ENCODE data around the gene LPXN. TPM values are rescaled to one million over a fixed set of nuclear protein-coding genes. Genes with fewer than 3 reads are reported as not detected.

Gene LPXN
- total RNA-seq, 6 experiments from 2014 or later, result 51.0 to 154 (median 119) TPM

GRCh38 chr11:58592760-58593472, 17.3 kb upstream of the LPXN start:
- H3K4me3 Mint-ChIP-seq, result no peak overlapping the region
- H3K9me3 Mint-ChIP-seq, result no peaks in the 10 kb centered on the region
- peaks cover 17% of the 10 kb centered on the region for H3K36me3 Mint-ChIP-seq (ENCODE audit: low read depth)
- no peaks in the 10 kb centered on the region for H3K27me3 Mint-ChIP-seq (ENCODE audit: insufficient read depth)
- H3K27ac Mint-ChIP-seq, result no peak overlapping the region
- H3K4me1 Mint-ChIP-seq (ENCODE audit: low read depth), result peaks cover 53% of the 10 kb centered on the region
- TF ChIP-seq, protein P1, sequence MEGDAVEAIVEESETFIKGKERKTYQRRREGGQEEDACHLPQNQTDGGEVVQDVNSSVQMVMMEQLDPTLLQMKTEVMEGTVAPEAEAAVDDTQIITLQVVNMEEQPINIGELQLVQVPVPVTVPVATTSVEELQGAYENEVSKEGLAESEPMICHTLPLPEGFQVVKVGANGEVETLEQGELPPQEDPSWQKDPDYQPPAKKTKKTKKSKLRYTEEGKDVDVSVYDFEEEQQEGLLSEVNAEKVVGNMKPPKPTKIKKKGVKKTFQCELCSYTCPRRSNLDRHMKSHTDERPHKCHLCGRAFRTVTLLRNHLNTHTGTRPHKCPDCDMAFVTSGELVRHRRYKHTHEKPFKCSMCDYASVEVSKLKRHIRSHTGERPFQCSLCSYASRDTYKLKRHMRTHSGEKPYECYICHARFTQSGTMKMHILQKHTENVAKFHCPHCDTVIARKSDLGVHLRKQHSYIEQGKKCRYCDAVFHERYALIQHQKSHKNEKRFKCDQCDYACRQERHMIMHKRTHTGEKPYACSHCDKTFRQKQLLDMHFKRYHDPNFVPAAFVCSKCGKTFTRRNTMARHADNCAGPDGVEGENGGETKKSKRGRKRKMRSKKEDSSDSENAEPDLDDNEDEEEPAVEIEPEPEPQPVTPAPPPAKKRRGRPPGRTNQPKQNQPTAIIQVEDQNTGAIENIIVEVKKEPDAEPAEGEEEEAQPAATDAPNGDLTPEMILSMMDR (IDR thresholded peaks at IDR 0.05), result no peak
- no peak for DNase-seq

- Mint-ChIP-seq H3K36me3 (ENCODE audit: low read depth) (peaks cover 15% of the 10 kb centered on the region), H3K4me3 (no peak overlapping the region), H3K27me3 (ENCODE audit: insufficient read depth) (no peaks in the 10 kb centered on the region), H3K27ac (no peak overlapping the region), H3K9me3 (no peaks in the 10 kb centered on the region), H3K4me1 (ENCODE audit: low read depth) (peaks cover 52% of the 10 kb centered on the region)
- no peak for DNase-seq
- TF ChIP-seq, protein P1 (IDR thresholded peaks at IDR 0.05), result no peak
These were observed 16.0 kb upstream of the LPXN start for GRCh38 chr11:58591659-58592058.

DNA sequence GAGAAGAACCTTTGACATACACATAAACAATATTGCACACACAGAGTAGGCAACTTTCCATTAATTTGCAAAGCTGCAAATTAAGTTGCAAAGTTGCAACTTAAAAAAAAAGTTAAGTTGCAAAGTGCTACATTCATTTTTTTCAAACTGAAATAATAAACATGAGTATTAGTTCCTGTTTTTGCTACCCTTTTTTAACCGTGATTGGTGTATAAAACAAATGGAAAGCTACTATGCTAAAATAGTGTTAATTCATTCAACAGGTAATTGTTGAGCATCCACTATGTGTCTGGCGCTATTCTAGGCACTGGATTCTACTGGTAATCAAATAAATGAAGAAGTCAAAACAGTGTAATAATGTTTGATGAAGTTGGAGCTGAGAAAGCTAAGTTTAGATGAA, 11.3 kb upstream of the LPXN start:
- H3K27me3 Mint-ChIP-seq (ENCODE audit: insufficient read depth), result no peaks in the 10 kb centered on the region
- TF ChIP-seq, protein P1 (IDR thresholded peaks at IDR 0.05), result no peak

GRCh38 chr11:58582437-58582836, 6.8 kb upstream of the LPXN start:
- Mint-ChIP-seq H3K4me3 (peak overlapping the region; percentile 98), H3K9me3 (no peaks in the 10 kb centered on the region)
- TF ChIP-seq, protein P1 (IDR thresholded peaks at IDR 0.05), result no peak

More for the DNA sequence above, 11.3 kb upstream of the LPXN start:
- no peaks in the 10 kb centered on the region for H3K9me3 Mint-ChIP-seq
- no peak overlapping the region; the same call in 1 of the 2 replicates for H3K27ac Mint-ChIP-seq
- H3K36me3 Mint-ChIP-seq (ENCODE audit: low read depth), result peaks cover 16% of the 10 kb centered on the region
- DNase-seq, result no peak
- H3K4me1 Mint-ChIP-seq (ENCODE audit: low read depth), result peaks cover 33% of the 10 kb centered on the region
- H3K4me3 Mint-ChIP-seq, result no peak overlapping the region

DNA sequence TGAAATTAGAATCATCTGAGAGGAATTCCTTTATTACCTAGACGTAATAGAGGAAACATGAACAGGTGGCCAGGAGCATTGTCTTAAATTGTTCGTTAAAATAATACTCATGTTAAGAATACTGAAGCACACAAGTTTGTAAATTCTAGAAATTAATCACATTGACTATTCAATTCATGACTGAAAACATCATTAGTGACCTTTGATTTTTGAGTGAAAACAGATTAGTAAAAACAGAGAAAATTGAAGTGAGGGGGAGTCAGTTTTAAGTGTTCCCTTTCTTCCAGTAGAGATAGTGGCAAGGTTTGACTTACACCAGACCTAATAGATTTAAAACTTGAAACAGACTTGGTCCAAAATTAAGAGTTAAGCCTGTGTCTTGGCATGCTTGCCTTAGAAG, 4.7 kb upstream of the LPXN start:
- peaks cover 64% of the 10 kb centered on the region for H3K4me1 Mint-ChIP-seq (ENCODE audit: low read depth)
- no peaks in the 10 kb centered on the region for H3K9me3 Mint-ChIP-seq
- H3K27me3 Mint-ChIP-seq (ENCODE audit: insufficient read depth), result no peaks in the 10 kb centered on the region
- TF ChIP-seq, protein P1 (IDR thresholded peaks at IDR 0.05), result no peak
- no peak for DNase-seq
- H3K4me3 Mint-ChIP-seq, result peak overlapping the region; percentile 98
- peak overlapping the region; percentile 100 for H3K27ac Mint-ChIP-seq
- H3K36me3 Mint-ChIP-seq (ENCODE audit: low read depth), result peaks cover 17% of the 10 kb centered on the region

More at GRCh38 chr11:58582437-58582836, 6.8 kb upstream of the LPXN start:
- no peak for DNase-seq
- H3K27me3 Mint-ChIP-seq (ENCODE audit: insufficient read depth), result no peaks in the 10 kb centered on the region
- H3K27ac Mint-ChIP-seq, result no peak overlapping the region
- H3K4me1 Mint-ChIP-seq (ENCODE audit: low read depth), result peaks cover 48% of the 10 kb centered on the region
- peaks cover 27% of the 10 kb centered on the region for H3K36me3 Mint-ChIP-seq (ENCODE audit: low read depth)

Measured in HFFc6 (cell line).